HG03565 (cell line): ENCODE results near the gene SRP72.
"Not testable (repeated sequence)": the region's sequence is repeated elsewhere in the genome, so short reads cannot be mapped to it uniquely, and the experiment has no call there.

Experiments
- ATAC-seq: cut with Tn5 transposase; IDR thresholded peaks from one replicate; pipeline ENCODE4 v1.9.1; 2021; ENCODE audit warnings: mild to moderate bottlenecking, moderate library complexity; ENCODE audit not compliant: unreplicated experiment

Gene SRP72

GRCh38 chr4:56465599-56466295 lies 1.7 kb upstream of the SRP72 start:
- ATAC-seq = no peak

DNA sequence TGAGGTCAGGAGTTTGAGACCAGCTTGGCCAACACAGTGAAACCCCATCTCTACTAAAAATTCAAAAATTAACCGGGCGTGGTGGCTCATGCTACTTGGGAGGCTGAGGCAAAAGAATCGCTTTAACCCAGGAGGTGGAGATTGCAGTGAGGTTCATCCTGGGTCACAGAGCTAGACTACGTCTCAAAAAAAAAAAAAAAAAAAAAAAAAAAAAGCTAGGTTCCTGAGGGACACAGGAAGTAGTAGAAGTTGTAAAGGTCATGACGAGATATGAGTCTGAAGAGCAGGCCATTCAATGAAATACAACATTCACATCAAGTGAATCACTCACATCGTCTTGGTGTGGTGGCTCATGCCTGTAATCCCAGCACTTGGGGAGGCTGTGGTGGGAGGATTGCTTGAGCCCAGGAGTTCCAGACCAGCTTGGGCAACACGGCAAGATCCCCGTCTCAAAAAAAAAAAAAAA lies 1.1 kb upstream of the SRP72 start:
- not testable (repeated sequence) for ATAC-seq

DNA sequence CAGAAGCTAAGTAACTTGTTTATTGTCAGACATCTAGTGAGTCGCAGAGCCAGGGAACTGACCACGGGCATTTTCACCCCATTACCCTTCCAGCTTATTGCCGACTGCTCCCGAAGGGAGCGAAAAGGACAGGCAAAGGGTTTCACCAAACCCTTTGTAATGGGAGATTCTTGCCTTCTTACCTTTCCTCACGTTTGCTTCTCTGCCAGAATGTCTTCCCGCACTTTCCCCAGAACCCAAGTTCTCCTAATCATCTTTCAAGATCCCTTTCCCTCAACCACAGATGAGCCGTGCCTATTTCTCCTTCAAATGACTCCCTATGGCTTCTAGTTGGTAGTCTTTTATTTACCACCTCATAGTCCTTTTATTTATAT lies 520 bp upstream of the SRP72 start:
- ATAC-seq = no peak

- peak; percentile 26 for ATAC-seq
Measured at GRCh38 chr4:56468097-56468422, 643 bp downstream of the SRP72 start.

GRCh38 chr4:56469489-56470210 lies 2.2 kb downstream of the SRP72 start:
- peak; percentile 23 for ATAC-seq

DNA sequence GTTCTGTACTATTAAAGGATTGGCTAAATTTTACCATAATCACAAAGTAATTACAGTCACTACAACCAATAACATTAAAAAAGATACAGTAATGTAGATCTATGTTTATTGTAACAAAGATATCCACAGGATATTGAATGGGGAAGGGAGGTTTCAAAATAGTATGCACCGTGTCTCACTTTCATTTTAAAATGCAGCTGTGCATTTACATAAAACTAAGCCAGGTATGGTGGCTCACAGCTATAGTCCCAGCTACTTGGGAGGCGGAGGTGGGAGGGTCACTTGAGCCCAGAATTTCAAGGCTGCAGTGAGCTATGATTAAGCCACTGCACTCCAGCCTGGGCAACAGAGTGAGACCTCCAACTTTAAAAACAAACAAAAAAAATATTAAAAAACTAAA lies 8.5 kb downstream of the SRP72 start:
- peak; percentile 82 for ATAC-seq

DNA sequence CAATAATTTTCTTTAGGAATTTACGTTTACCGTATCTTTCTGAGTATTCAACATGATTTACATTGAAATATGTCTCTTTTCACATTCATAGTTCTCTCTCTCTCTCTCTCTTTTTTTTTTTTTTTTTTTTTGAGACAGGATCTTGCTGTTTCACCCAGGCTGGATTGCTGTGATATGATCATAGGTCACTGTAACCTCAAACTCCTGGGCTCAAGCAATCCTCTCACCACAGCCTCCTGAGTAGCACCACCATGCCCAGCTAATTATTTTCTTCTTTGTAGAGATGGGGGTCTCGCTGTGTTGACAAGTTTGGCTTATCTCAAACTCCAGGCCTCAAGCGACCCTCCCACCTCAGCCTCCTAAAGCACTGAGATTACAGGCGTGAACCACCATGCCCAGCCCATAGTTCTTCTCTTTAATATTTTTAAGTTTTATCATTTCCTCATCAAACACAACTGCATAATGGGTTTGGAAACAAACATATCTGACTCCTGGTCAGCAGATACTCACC lies 9.8 kb downstream of the SRP72 start:
- no peak for ATAC-seq

GRCh38 chr4:56480691-56481090 lies 13.3 kb downstream of the SRP72 start:
- ATAC-seq = no peak

- no peak for ATAC-seq
Measured at GRCh38 chr4:56496241-56496640, 28.8 kb downstream of the SRP72 start.

GRCh38 chr4:56505269-56506130 lies 38.1 kb downstream of the SRP72 start, which contains the start of gene ARL9:
ARL9 (plus strand) TSS chr4:56505791; CDS start chr4:56505863, 72 bp downstream.
- peak; percentile 57 for ATAC-seq

DNA sequence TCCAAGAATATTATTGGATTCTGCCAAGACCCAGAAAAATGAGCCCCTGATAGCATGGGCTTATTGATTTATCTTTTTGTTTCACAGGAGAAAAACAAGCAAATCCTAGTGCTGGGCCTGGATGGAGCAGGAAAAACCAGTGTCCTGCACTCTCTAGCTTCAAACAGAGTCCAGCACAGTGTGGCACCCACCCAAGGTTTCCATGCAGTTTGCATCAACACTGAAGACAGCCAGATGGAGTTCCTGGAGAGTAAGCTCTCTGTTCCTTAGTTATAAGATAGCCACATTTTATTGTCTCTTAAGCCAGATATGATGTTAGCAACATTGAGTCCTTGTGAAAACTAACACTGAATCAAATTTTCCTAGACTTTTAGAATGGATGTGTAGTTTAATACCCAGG lies 43.7 kb downstream of the SRP72 start:
- no peak for ATAC-seq

DNA sequence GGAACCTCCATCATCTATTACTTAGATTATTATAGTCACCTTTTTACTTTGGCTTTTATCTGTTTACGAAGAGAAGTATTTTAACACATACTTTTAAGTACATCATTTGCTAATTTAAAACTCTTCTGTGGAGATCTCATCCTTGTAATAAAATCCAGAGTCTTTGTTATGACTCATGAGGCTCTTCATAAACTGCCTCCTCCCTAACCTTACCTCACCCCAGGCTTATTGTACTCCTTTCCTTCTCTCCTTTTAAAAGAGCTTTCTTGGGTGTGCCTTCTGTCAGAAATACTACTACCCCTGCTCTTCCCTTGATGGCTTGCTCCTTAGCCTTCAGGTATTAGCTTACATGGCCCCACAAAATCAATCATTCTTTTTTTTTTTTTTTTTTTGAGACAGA lies 44.7 kb downstream of the SRP72 start:
- no peak for ATAC-seq

DNA sequence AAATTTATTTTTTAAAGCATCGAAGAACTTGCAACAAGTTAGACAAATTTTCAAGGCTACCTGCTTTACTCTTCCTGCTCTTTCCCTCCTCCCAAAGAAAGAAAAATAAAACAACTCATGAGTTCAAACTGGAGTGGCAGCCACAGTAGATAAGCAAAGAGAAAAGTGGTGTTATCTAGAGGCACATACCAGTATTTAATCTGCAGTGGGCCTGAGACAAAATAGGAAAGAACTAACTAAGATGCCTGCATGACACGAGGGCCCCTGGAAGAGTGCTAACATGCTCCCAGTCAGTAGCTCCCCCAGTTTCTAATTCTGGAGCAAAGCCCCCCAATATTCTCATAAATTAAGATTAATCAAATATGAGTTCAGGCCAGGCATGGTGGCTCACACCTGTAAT lies 46.1 kb downstream of the SRP72 start:
- no peak for ATAC-seq

GRCh38 chr4:56530269-56531148 lies 63.1 kb downstream of the SRP72 start:
- peak; percentile 76 for ATAC-seq

- ATAC-seq = no peak
Measured at GRCh38 chr4:56531149-56531770, 63.8 kb downstream of the SRP72 start.

- no peak for ATAC-seq
Measured at GRCh38 chr4:56531823-56532222, 64.4 kb downstream of the SRP72 start.

DNA sequence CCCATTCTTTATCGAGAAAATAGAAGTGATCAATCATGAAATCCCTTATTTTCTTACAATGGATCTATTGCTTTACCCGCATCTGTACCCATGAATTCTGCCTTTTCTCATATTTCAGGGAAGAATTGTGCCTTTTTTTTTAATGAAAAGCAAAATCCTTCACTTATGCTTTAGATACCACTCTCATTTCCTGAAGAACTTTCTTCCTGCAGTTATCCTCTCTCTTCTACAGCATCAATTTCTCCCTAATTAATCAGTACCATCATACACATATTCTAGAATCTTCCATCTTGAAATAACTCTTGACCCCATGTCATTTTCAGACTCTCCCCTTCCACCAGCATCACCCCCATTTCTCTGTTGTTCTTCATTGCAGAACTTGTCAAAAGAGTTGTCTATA lies 64.8 kb downstream of the SRP72 start:
- ATAC-seq = no peak

DNA sequence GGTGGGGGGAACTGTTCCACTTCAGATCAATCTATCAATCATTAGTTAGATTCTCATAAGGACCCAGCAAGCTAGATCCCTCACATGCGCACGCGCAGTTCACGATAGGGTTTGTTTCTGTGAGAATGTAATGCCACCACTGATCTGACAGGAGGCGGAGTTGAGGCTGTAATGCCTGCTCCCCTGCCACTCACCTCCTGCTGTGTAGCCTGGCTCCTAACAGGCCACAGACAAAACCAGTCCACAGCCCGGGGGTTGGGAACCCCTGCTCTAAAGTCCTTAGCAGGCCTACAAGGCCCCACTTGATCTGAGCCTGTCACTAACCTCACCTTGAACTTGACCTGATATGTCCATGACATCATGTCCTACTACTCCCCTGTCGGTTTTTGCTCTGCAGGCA lies 68.5 kb downstream of the SRP72 start:
- no peak for ATAC-seq

- ATAC-seq = no peak
Measured at GRCh38 chr4:56537147-56537546, 69.7 kb downstream of the SRP72 start.

DNA sequence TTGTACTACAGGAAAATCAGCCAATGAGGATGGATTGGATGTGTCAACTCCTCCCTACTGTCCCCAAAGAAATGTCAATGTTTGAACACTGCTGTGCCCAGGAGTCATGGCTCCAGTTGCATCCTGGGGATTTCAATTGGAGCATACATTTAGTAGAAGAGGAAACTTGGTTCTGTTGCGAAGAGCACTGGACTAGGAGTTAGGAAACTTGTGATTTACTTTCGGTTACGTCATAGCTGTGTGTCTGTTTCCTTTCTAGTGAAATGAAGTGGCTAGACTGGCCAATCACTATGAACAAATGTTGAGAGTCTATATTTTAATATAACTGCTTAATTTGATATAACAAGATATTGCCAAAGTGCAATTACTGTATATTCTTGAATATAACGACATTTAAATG lies 73.4 kb downstream of the SRP72 start:
- ATAC-seq = no peak
